BJ (cell line): ENCODE data around the gene GADD45G. TPM values are rescaled to one million over a fixed set of nuclear protein-coding genes. Genes with fewer than 3 reads are reported as not detected.
A peak's percentile ranks its signal among the peaks of the same experiment; 100 is the strongest.

Experiments used
- CTCF ChIA-PET: fragments of 350-600 bp; formaldehyde crosslinking; extraction: SDS; loops from one replicate; lab custom pipeline; 2021; ENCODE audit warnings: antibody characterized with exemption, inconsistent platforms; lab: Yijun Ruan, JAX
- POLR2A ChIA-PET: fragments of 300-600 bp; sonication (Branson Sonifier 250); formaldehyde crosslinking; extraction: SDS; loops from one replicate; lab custom pipeline; 2021; ENCODE audit warnings: antibody characterized with exemption; lab: Charles Lee
- DNase-seq: peaks from one replicate; pipeline ENCODE4 v3.0.0-alpha.2; 2011; ENCODE audit warnings: low read depth
- H3K27me3 ChIP-seq: 2 replicates; pipeline ENCODE4 v1.6.0; 2011; ENCODE audit warnings: low read length; ENCODE audit not compliant: control insufficient read depth, insufficient read depth
- H3K36me3 ChIP-seq: 2 replicates; pipeline ENCODE4 v1.5.1; 2011; ENCODE audit warnings: low read length; ENCODE audit not compliant: control insufficient read depth, insufficient read depth
- H3K4me3 ChIP-seq: 2 replicates; pipeline ENCODE4 v1.5.1; 2011; ENCODE audit warnings: low read depth, mild to moderate bottlenecking, control low read depth, low read length
- CTCF ChIP-seq: IDR thresholded peaks from 2 replicates; pipeline ENCODE4 v1.5.1; 2011; ENCODE audit warnings: low read depth, mild to moderate bottlenecking, control low read depth, inconsistent platforms, low read length, moderate library complexity; ENCODE audit not compliant: insufficient read depth
- polyA plus RNA-seq: library from polyadenylated mRNA; depleted of rRNA; stranded (reverse); fragments of >200 nt; gene quantifications from 2 replicates; pipeline ENCODE4 v1.2.3, GENCODE V29; 2011

Gene GADD45G
- polyA plus RNA-seq, 1 experiment = 0.07 TPM

- no peak overlapping the region for H3K4me3 ChIP-seq
- peak; percentile 42 for TF ChIP-seq CTCF
- ChIA-PET POLR2A (interaction anchor here (0.6 kb wide), 1 partner anchor 1828 kb away, joined by 6 read pairs; no protein-coding TSS in a partner anchor), CTCF (interaction anchor here (0.6 to 3.3 kb wide), 16 partner anchors 9 to 545 kb away, joined by 3 to 27 read pairs (median 4); partner anchors contain the start of gene GADD45G)
- H3K27me3 ChIP-seq = no peaks in the 10 kb centered on the region; the same call in 1 of the 2 replicates
- no peaks in the 10 kb centered on the region for H3K36me3 ChIP-seq
- DNase-seq = no peak
Measured at GRCh38 chr9:89592963-89593726, 11.7 kb upstream of the GADD45G start.

- Histone ChIP-seq H3K4me3 (no peak overlapping the region), H3K27me3 (no peaks in the 10 kb centered on the region; the same call in 1 of the 2 replicates), H3K36me3 (no peaks in the 10 kb centered on the region)
- POLR2A ChIA-PET = interaction anchor here (0.6 kb wide), 1 partner anchor 1827 kb away, joined by 6 read pairs; no protein-coding TSS in a partner anchor
- CTCF ChIA-PET = interaction anchor here (0.6 to 3.3 kb wide), 17 partner anchors 9 to 544 kb away, joined by 3 to 27 read pairs (median 4); partner anchors contain the start of gene GADD45G
- TF ChIP-seq CTCF = peak; percentile 67
- DNase-seq = no peak
Measured at GRCh38 chr9:89593727-89594427, 10.9 kb upstream of the GADD45G start.

GRCh38 chr9:89594811-89595550 is 9.8 kb upstream of the GADD45G start:
- no peak for DNase-seq

GRCh38 chr9:89595646-89596045 is 9.2 kb upstream of the GADD45G start:
- POLR2A ChIA-PET = no interaction called here
- H3K27me3 ChIP-seq = no peaks in the 10 kb centered on the region; the same call in 1 of the 2 replicates
- CTCF ChIA-PET = interaction anchor here (1.1 to 4.0 kb wide), 2 partner anchors 506 to 1275 kb away, joined by 4 to 54 read pairs; no protein-coding TSS in a partner anchor

More at GRCh38 chr9:89594811-89595550, 9.8 kb upstream of the GADD45G start:
- no peak overlapping the region for H3K4me3 ChIP-seq
- ChIA-PET POLR2A (no interaction called here), CTCF (interaction anchor here (0.7 to 4.0 kb wide), 5 partner anchors 8 to 510 kb away, joined by 3 to 54 read pairs (median 5); no protein-coding TSS in a partner anchor)
- H3K27me3 ChIP-seq = no peaks in the 10 kb centered on the region; the same call in 1 of the 2 replicates
- H3K36me3 ChIP-seq = no peaks in the 10 kb centered on the region
- no peak for TF ChIP-seq CTCF

More at GRCh38 chr9:89595646-89596045, 9.2 kb upstream of the GADD45G start:
- no peak for DNase-seq
- Histone ChIP-seq H3K4me3 (no peak overlapping the region), H3K36me3 (no peaks in the 10 kb centered on the region)
- no peak for TF ChIP-seq CTCF
